Measurements from ENCODE around the gene TRIM24. TPM values are rescaled to one million over a fixed set of nuclear protein-coding genes. Genes with fewer than 3 reads are reported as not detected.

Gene TRIM24
- polyA plus RNA-seq, 3 donors: 3.5 to 8.9 (median 6.0) TPM

DNA sequence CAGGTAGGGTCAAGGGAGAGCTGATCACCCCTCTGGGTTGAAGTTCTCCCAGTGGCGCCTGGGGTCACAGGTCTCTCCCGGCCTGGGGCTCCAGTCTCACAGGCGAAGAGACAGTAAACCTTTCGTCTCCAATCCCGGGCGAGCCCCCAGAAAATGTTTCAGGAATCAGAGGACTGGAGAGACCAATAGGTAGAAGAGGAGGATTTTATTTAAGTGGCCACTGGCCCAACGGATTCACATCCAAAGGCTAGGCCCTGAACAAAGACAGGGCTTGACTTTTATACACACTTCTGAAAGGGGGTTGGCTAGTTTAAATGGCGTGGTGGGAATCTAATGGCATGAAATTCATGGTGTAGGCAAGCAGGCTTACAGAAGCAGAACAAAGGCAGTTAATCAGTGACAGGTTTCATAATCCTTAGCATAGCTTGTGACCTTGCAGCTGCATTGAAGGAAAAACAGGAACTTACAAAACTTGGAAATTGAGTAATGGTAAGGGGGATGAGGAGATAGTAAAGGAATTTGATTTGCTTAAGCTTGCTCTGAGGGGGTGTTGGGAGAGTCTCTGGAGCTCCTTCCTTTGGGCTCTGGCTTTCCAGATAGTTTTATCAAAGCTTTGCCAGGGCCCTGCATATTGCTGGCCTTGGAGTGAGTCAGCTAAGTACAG, 105.5 kb downstream of the TRIM24 start:
- Mint-ChIP-seq H3K4me1 (peaks cover 10% of the 10 kb centered on the region), H3K9me3 (peaks cover 40 to 58% (median 55%) of the 10 kb centered on the region in 7 donors), H3K27ac (peak overlapping the region; percentile 78 to 91 (median 87)), H3K36me3 (peaks cover 78 to 91% of the 10 kb centered on the region in 2 donors), H3K4me3 (no peak overlapping the region), H3K27me3 (ENCODE audit: low read depth in 3 of 3) (peaks cover 0 to 3% (median 0%) of the 10 kb centered on the region in 3 donors)
- H3K4me2 ChIP-seq (replicated peaks; ENCODE audit: extremely low read depth, low read length, poor library complexity, severe bottlenecking): peak overlapping the region; percentile 75
- peaks cover 5 to 48% of the 10 kb centered on the region in 2 donors for H3K4me1 ChIP-seq (ENCODE audit: control insufficient read depth in 1 of 2, insufficient read depth in 2 of 2, low read length in 2 of 2)
- H4K20me1 ChIP-seq (ENCODE audit: insufficient read depth, low read length): no peaks in the 10 kb centered on the region
- H3K27me3 ChIP-seq (ENCODE audit: control insufficient read depth in 2 of 2, insufficient read depth in 2 of 2, low read length in 2 of 2): no peaks in the 10 kb centered on the region
- peak overlapping the region in 1 of 3 experiments; percentile 75 for H3K4me3 ChIP-seq (replicated peaks in 1 of 3; ENCODE audit: low read depth in 2 of 3, low read length in 3 of 3)
- H3K79me2 ChIP-seq (ENCODE audit: insufficient read depth, low read length): peaks cover 4% of the 10 kb centered on the region
- 95% methylated on average over 8 of the region's 8 CpGs for WGBS (ENCODE audit: insufficient coverage)
- TF ChIP-seq CTCF (IDR thresholded peaks at IDR 0.05): no peak
- H3K36me3 ChIP-seq (replicated peaks in 1 of 2; ENCODE audit: control insufficient read depth in 1 of 2, insufficient read depth in 2 of 2, low read length in 2 of 2): peaks cover 74 to 79% of the 10 kb centered on the region in 2 donors
- DNase-seq: peak; percentile 53 to 75 (median 63)
- H3K9ac ChIP-seq (ENCODE audit: insufficient read depth, low read length, poor library complexity, severe bottlenecking): peak overlapping the region; percentile 64
- H3K27ac ChIP-seq (ENCODE audit: low read depth in 1 of 2, low read length in 2 of 2): peak overlapping the region; percentile 65 to 92
- peak overlapping the region; percentile 60 for H2AFZ ChIP-seq (ENCODE audit: insufficient read depth, low read depth, low read length, poor library complexity, severe bottlenecking)
- H3K9me3 ChIP-seq (replicated peaks in 1 of 2; ENCODE audit: control insufficient read depth in 1 of 2, insufficient read depth in 1 of 2, low read length in 2 of 2): peaks cover 52 to 56% of the 10 kb centered on the region in 2 donors
- intact Hi-C loops (cut with micrococcal nuclease): no loop called here

DNA sequence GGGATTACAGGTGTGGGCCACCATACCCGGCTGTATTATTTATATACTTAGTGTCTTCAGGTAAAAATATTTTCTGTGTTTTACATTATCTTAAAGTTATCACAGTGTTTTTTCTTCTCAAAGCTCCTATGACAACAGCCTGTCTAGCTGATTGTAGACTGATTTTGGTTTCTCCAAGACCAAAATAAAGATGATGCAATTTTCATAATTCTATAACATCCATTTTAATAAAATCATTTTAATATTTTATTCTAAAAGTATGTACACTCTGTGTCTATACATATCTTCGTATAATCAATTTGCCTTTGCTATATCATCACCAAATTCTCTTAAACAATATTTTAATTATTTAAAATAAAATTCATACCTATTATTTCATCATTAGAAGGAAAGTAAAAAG, 108.6 kb downstream of the TRIM24 start:
- no peak overlapping the region for H3K27ac Mint-ChIP-seq
- H3K36me3 Mint-ChIP-seq: peaks cover 75 to 83% of the 10 kb centered on the region in 2 donors
- peaks cover 21 to 29% (median 27%) of the 10 kb centered on the region in 7 donors for H3K9me3 Mint-ChIP-seq

More for the DNA sequence above, 108.6 kb downstream of the TRIM24 start:
- intact Hi-C loops (cut with micrococcal nuclease): no loop called here
- H3K9me3 ChIP-seq (replicated peaks in 1 of 2; ENCODE audit: control insufficient read depth in 1 of 2, insufficient read depth in 1 of 2, low read length in 2 of 2): peaks cover 22 to 27% of the 10 kb centered on the region in 2 donors
- TF ChIP-seq CTCF (IDR thresholded peaks at IDR 0.05): no peak
- H4K20me1 ChIP-seq (ENCODE audit: insufficient read depth, low read length): no peaks in the 10 kb centered on the region
- H3K4me1 ChIP-seq (ENCODE audit: control insufficient read depth in 1 of 2, insufficient read depth in 2 of 2, low read length in 2 of 2): peaks cover 5 to 33% of the 10 kb centered on the region in 2 donors
- H3K27me3 Mint-ChIP-seq (ENCODE audit: low read depth in 3 of 3): peaks cover 0 to 3% (median 0%) of the 10 kb centered on the region in 3 donors
- peaks cover 70 to 79% of the 10 kb centered on the region in 2 donors for H3K36me3 ChIP-seq (replicated peaks in 1 of 2; ENCODE audit: control insufficient read depth in 1 of 2, insufficient read depth in 2 of 2, low read length in 2 of 2)
- no CpG with 5 or more reads among the region's 2 CpGs for WGBS (ENCODE audit: insufficient coverage)
- H3K9ac ChIP-seq (ENCODE audit: insufficient read depth, low read length, poor library complexity, severe bottlenecking): no peak overlapping the region
- no peak for DNase-seq
- H3K27ac ChIP-seq (ENCODE audit: low read depth in 1 of 2, low read length in 2 of 2): no peak overlapping the region
- no peak overlapping the region for H3K4me3 Mint-ChIP-seq
- H3K4me2 ChIP-seq (replicated peaks; ENCODE audit: extremely low read depth, low read length, poor library complexity, severe bottlenecking): no peak overlapping the region
- H3K4me3 ChIP-seq (replicated peaks in 1 of 3; ENCODE audit: low read depth in 2 of 3, low read length in 3 of 3): no peak overlapping the region
- H3K4me1 Mint-ChIP-seq: peaks cover 10% of the 10 kb centered on the region
- H3K27me3 ChIP-seq (ENCODE audit: control insufficient read depth in 2 of 2, insufficient read depth in 2 of 2, low read length in 2 of 2): no peaks in the 10 kb centered on the region
- H2AFZ ChIP-seq (ENCODE audit: insufficient read depth, low read depth, low read length, poor library complexity, severe bottlenecking): no peak overlapping the region
- H3K79me2 ChIP-seq (ENCODE audit: insufficient read depth, low read length): peaks cover 4% of the 10 kb centered on the region

Measured in CD14-positive monocyte (primary cell).